ENCODE results near the gene MAP3K15. TPM values are rescaled to one million over a fixed set of nuclear protein-coding genes. Genes with fewer than 3 reads are reported as not detected.

The MAP3K15 gene
- total and polyA plus RNA-seq, 2 experiments from 2014 or later, result 1.2 to 2.8 TPM

- Histone ChIP-seq H3K4me1 (ENCODE audit: low read depth) (no peaks in the 10 kb centered on the region), H3K27me3 (no peaks in the 10 kb centered on the region), H3K4me3 (no peak overlapping the region), H3K36me3 (no peaks in the 10 kb centered on the region), H3K9me3 (ENCODE audit: low read depth) (no peaks in the 10 kb centered on the region), H3K27ac (no peak overlapping the region)
- peak; percentile 70 for TF ChIP-seq CTCF (IDR thresholded peaks at IDR 0.05; ENCODE audit: low read depth, low read length)
- DNase-seq (ENCODE audit: low read depth in 1 of 2, low spot score in 1 of 2), result peak; percentile 50 to 66
Measured at GRCh38 chrX:19382555-19383145, 132.7 kb downstream of the MAP3K15 start.

GRCh38 chrX:19381326-19381725, 134.0 kb downstream of the MAP3K15 start:
- no peak for DNase-seq (ENCODE audit: low read depth in 1 of 2, low spot score in 1 of 2)
- H3K27me3 ChIP-seq, result no peaks in the 10 kb centered on the region
- H3K36me3 ChIP-seq, result no peaks in the 10 kb centered on the region
- H3K4me1 ChIP-seq (ENCODE audit: low read depth), result no peaks in the 10 kb centered on the region
- no peaks in the 10 kb centered on the region for H3K9me3 ChIP-seq (ENCODE audit: low read depth)
- H3K27ac ChIP-seq, result no peak overlapping the region
- TF ChIP-seq CTCF (IDR thresholded peaks at IDR 0.05; ENCODE audit: low read depth, low read length), result no peak
- no peak overlapping the region for H3K4me3 ChIP-seq

GRCh38 chrX:19377799-19378198, 137.5 kb downstream of the MAP3K15 start:
- no peak for DNase-seq (ENCODE audit: low read depth in 1 of 2, low spot score in 1 of 2)
- H3K27me3 ChIP-seq, result peaks cover 7% of the 10 kb centered on the region

GRCh38 chrX:19375546-19375945, 139.8 kb downstream of the MAP3K15 start:
- Histone ChIP-seq H3K9me3 (ENCODE audit: low read depth) (no peaks in the 10 kb centered on the region), H3K36me3 (no peaks in the 10 kb centered on the region), H3K27me3 (peaks cover 7% of the 10 kb centered on the region), H3K4me3 (no peak overlapping the region), H3K4me1 (ENCODE audit: low read depth) (no peaks in the 10 kb centered on the region), H3K27ac (no peak overlapping the region)
- no peak for DNase-seq (ENCODE audit: low read depth in 1 of 2, low spot score in 1 of 2)
- no peak for TF ChIP-seq CTCF (IDR thresholded peaks at IDR 0.05; ENCODE audit: low read depth, low read length)

More at GRCh38 chrX:19377799-19378198, 137.5 kb downstream of the MAP3K15 start:
- Histone ChIP-seq H3K4me1 (ENCODE audit: low read depth) (no peaks in the 10 kb centered on the region), H3K4me3 (no peak overlapping the region), H3K27ac (no peak overlapping the region), H3K9me3 (ENCODE audit: low read depth) (no peaks in the 10 kb centered on the region), H3K36me3 (no peaks in the 10 kb centered on the region)
- TF ChIP-seq CTCF (IDR thresholded peaks at IDR 0.05; ENCODE audit: low read depth, low read length), result no peak

- no peaks in the 10 kb centered on the region for H3K9me3 ChIP-seq (ENCODE audit: low read depth)
- DNase-seq (ENCODE audit: low read depth in 1 of 2, low spot score in 1 of 2), result no peak
- peaks cover 7% of the 10 kb centered on the region for H3K27me3 ChIP-seq
- no peak overlapping the region for H3K27ac ChIP-seq
- no peaks in the 10 kb centered on the region for H3K4me1 ChIP-seq (ENCODE audit: low read depth)
- no peaks in the 10 kb centered on the region for H3K36me3 ChIP-seq
- H3K4me3 ChIP-seq, result no peak overlapping the region
- TF ChIP-seq CTCF (IDR thresholded peaks at IDR 0.05; ENCODE audit: low read depth, low read length), result no peak
Measured at GRCh38 chrX:19373351-19373891, 141.9 kb downstream of the MAP3K15 start.

Data from cardiac muscle cell (in vitro differentiated cells and primary cell).